Measurements from ENCODE around the gene CGRRF1.

Gene CGRRF1

GRCh38 chr14:54483073-54483745 is 26.5 kb upstream of the CGRRF1 start:
- H3K27ac ChIP-seq, result no peak overlapping the region
- TF ChIP-seq, protein P1, sequence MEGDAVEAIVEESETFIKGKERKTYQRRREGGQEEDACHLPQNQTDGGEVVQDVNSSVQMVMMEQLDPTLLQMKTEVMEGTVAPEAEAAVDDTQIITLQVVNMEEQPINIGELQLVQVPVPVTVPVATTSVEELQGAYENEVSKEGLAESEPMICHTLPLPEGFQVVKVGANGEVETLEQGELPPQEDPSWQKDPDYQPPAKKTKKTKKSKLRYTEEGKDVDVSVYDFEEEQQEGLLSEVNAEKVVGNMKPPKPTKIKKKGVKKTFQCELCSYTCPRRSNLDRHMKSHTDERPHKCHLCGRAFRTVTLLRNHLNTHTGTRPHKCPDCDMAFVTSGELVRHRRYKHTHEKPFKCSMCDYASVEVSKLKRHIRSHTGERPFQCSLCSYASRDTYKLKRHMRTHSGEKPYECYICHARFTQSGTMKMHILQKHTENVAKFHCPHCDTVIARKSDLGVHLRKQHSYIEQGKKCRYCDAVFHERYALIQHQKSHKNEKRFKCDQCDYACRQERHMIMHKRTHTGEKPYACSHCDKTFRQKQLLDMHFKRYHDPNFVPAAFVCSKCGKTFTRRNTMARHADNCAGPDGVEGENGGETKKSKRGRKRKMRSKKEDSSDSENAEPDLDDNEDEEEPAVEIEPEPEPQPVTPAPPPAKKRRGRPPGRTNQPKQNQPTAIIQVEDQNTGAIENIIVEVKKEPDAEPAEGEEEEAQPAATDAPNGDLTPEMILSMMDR (conservative IDR thresholded peaks at IDR 0.05), result no peak

DNA sequence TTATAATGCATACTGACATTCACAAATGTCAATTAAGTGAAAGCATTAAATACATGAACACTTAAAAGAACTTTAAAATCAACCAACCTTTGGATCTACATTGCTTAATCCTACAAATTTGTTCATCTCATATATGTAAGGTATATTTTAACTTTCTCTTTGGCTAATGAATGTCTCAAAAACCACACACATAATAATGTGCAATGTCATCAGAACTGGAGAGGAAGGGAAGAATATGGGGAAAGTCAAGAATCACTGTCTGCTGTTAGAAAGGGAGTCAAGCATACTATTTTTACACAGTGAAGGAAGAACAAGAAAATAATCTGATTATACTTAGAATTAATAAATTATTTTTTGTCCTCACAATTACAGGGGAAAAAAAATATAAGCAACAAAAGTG is 25.9 kb upstream of the CGRRF1 start:
- H3K27ac ChIP-seq, result no peak overlapping the region
- TF ChIP-seq, protein P1 (conservative IDR thresholded peaks at IDR 0.05), result no peak

GRCh38 chr14:54486685-54487084 is 23.0 kb upstream of the CGRRF1 start:
- H3K27ac ChIP-seq, result no peak overlapping the region
- TF ChIP-seq, protein P1 (conservative IDR thresholded peaks at IDR 0.05), result no peak

DNA sequence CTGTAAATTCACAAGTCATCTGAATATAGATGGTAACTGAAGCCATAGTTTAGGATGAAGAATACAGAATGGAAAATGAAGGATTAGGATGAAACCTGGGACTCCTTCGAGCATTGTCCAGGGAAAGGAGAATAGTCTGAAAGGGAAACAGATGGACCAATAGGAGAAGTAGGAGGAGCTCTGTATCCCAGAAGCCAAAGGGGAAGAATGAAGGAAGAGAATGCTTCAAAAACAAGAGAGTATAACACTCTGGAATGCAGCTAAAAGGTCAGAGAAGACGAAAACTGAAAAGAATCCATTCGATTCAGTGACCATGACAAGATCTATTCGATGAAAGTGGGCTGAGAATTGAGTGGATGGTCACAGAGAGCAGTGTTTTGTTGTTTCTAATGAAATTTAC is 21.9 kb upstream of the CGRRF1 start:
- peak overlapping the region; percentile 96 for H3K27ac ChIP-seq
- TF ChIP-seq, protein P1 (conservative IDR thresholded peaks at IDR 0.05), result no peak

GRCh38 chr14:54488318-54488645 is 21.4 kb upstream of the CGRRF1 start:
- peak overlapping the region; percentile 96 for H3K27ac ChIP-seq
- TF ChIP-seq, protein P1 (conservative IDR thresholded peaks at IDR 0.05), result no peak

DNA sequence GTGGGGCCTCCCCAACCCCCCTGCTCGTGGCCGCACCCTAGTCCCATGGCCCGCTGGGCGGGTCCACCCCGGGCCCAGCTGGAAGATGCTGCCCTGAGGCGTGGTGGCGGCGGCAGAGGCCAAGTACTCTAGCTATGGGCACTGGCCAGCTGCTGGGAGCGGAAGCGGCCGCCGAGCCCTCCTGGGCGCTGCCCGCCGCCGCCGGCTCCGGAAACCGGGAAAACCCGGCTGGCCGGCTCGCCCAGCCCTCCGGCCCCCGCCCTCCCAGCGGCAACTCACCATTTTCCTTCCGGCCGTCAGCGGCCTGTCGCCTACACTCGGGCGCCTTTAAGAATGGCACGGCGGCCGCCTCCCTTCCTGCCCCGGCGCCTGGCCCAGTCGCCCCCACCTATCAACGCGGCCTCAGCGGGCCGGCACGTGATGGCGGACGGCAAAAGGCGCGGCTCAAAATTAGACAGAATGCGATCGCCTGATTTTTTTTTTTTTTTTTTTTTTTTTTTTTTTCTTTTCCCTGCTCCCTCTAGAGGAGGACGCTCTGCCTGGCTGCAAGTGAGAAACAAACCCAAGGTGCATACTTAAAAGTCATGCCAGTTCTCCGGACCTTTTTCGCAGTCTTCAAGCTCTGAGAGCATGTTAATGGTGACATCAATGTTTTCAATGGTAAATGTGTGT is 20.9 kb upstream of the CGRRF1 start, which contains the start of gene GMFB:
TSS of gene GMFB (minus strand) at position 335 of the 672 bp plus-strand sequence. CDS start at position 282, 53 bp downstream.
- TF ChIP-seq, protein P1 (conservative IDR thresholded peaks at IDR 0.05), result peak; percentile 46
- H3K27ac ChIP-seq, result peak within 1 kb of the TSS; percentile 96

DNA sequence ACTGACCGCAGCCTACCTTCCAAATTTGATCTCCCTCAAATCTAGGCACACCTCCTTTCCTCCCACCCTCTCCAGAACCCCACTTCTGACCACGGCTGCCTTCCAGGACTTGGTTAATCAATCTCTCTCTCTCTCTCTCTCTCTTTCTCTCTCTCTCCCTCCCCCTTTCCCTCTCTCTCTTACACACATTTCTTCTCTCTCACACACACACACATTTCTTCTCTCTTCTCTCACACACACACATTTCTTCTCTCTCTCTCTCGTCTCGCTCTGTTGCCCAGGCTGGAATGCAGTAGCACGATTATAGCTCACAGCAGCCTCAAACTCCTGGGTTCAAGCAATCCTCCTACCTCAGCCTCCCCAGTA is 20.4 kb upstream of the CGRRF1 start:
- peak overlapping the region; percentile 96 for H3K27ac ChIP-seq
- TF ChIP-seq, protein P1 (conservative IDR thresholded peaks at IDR 0.05), result no peak
